Colonic mucosa (tissue), 4 donors: ENCODE data around the gene ENG. TPM values are rescaled to one million over a fixed set of nuclear protein-coding genes. Genes with fewer than 3 reads are reported as not detected.
A peak's percentile ranks its signal among the peaks of the same experiment; 100 is the strongest.

Experiments
- DNase-seq: peaks from one replicate; pipeline ENCODE4 v3.0.0-alpha.2; 2020
- H3K27ac ChIP-seq: fragments of 200-600 bp; one replicate; pipeline ENCODE4 v1.8.0; 2021
- H3K27me3 ChIP-seq: fragments of 200-600 bp; one replicate; pipeline ENCODE4 v1.8.0; 2021
- H3K36me3 ChIP-seq: fragments of 200-600 bp; one replicate; pipeline ENCODE4 v1.8.0; 2021
- H3K4me1 ChIP-seq: fragments of 200-600 bp; one replicate; pipeline ENCODE4 v1.8.0; 2021; ENCODE audit warnings: mild to moderate bottlenecking
- H3K4me3 ChIP-seq: fragments of 200-600 bp; one replicate; pipeline ENCODE4 v1.8.0; 2021
- H3K9ac ChIP-seq, 2 donors: one replicate each; pipeline ENCODE4 v1.7.0; 2013; ENCODE audit warnings: control low read depth in 2 of 2, low read depth in 2 of 2, low read length in 2 of 2
- H3K9me3 ChIP-seq: fragments of 200-600 bp; one replicate; pipeline ENCODE4 v1.8.0; 2021
- intact Hi-C: fragments of 100-400 bp; cut with DNase I; formaldehyde crosslinking; loops from one replicate; pipeline ENCODE4 v1.14.1; 2022
- total RNA-seq, 2 donors: library from RNA; stranded (reverse); fragmentation: NEBNext Ultra II Directional in 1 of 2; extraction: Animal tissue kit (Norgen Biotek cat#: 25700) in 1 of 2; gene quantifications; one replicate each; pipeline ENCODE4 v1.2.1, GENCODE V29; 2021
- TF ChIP-seq, protein P1 (sequence below): fragments of 200-600 bp; IDR thresholded peaks from one replicate; pipeline ENCODE4 v1.8.0; 2022; ENCODE audit warnings: antibody characterized with exemption, mild to moderate bottlenecking
- donor health status: healthy.
- donor health status: DM: no; HTN: no; CAD: no.
- donor health status: DM: no; HTN: no; CAD: no.

Gene ENG
- total RNA-seq, 2 donors from 2014 or later: 15.4 to 34.5 TPM

DNA sequence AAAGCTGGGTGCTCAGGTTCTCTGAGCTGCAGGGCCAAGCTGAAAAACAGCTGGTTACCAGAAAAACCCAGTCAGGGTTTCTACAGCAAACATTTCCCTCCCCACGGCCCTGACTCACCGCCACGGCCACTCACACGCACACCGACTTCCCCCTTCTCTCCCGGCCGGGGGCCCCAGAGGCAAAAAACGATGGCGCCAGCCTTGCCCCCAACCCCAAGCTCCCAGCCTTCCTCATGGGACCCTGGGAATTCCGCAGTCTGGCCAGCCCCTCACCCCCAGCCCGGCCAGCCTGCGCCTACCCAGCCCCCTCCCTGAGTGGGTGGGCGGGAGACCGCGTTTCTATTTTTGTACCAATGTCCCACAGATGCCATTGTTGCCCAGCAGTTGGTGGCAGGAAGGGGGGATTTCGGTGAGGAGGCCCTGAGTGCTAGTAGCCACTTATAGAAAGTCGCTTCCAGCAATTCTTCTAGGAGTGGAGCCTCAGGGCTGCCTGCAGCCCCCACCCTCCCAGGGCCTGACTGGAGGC lies 18.4 kb downstream of the ENG start:
- Histone ChIP-seq H3K27ac (peak overlapping the region; percentile 80), H3K4me1 (no peaks in the 10 kb centered on the region), H3K27me3 (no peaks in the 10 kb centered on the region), H3K9ac (peak overlapping the region; percentile 44 to 51), H3K4me3 (no peak overlapping the region), H3K9me3 (no peaks in the 10 kb centered on the region), H3K36me3 (no peaks in the 10 kb centered on the region)
- DNase-seq: no peak
- intact Hi-C loops: no loop called here
- TF ChIP-seq, protein P1, sequence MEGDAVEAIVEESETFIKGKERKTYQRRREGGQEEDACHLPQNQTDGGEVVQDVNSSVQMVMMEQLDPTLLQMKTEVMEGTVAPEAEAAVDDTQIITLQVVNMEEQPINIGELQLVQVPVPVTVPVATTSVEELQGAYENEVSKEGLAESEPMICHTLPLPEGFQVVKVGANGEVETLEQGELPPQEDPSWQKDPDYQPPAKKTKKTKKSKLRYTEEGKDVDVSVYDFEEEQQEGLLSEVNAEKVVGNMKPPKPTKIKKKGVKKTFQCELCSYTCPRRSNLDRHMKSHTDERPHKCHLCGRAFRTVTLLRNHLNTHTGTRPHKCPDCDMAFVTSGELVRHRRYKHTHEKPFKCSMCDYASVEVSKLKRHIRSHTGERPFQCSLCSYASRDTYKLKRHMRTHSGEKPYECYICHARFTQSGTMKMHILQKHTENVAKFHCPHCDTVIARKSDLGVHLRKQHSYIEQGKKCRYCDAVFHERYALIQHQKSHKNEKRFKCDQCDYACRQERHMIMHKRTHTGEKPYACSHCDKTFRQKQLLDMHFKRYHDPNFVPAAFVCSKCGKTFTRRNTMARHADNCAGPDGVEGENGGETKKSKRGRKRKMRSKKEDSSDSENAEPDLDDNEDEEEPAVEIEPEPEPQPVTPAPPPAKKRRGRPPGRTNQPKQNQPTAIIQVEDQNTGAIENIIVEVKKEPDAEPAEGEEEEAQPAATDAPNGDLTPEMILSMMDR: no peak

DNA sequence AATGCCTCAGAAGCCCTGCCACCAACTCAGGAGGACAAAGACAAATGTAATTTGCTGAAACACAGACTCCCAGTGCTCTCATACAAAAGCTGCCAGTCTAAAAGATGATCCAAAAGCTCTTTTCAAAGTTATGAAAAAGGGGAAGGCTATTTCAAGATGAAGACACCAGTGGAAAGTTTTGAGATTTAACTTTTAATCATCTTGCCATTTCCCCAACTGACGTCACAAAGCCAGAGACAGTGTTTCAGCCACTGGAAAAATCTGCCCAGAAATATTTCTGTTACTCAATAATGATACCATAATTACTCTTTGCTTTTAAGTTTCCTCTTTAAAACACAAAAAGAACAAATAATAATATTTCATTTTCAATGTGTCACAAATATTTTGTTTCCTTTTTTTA lies 20.9 kb downstream of the ENG start:
- H3K4me1 ChIP-seq: no peaks in the 10 kb centered on the region
- no peak for DNase-seq
- no peak overlapping the region for H3K9ac ChIP-seq
- H3K9me3 ChIP-seq: no peaks in the 10 kb centered on the region
- no peaks in the 10 kb centered on the region for H3K27me3 ChIP-seq
- H3K27ac ChIP-seq: peak overlapping the region; percentile 80
- intact Hi-C loops: no loop called here
- no peaks in the 10 kb centered on the region for H3K36me3 ChIP-seq
- TF ChIP-seq, protein P1: no peak
- no peak overlapping the region for H3K4me3 ChIP-seq

DNA sequence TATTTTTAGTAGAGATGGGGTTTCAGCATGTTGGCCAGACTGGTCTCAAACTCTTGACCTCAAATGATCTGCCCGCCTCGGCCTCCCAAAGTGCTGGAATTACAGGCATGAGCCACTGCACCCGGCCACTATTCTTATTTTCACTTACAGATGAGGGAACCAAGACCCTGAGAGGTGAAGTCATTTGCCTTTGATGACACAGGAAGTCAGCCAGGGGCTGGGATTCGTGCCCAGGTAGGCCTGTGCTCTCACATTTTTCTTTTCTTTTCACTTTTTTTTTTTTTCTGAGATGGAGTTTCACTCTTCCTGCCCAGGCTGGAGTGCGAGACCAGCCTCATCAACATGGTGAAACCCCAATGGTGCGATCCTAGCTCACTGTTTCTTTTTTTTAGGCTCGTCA lies 22.2 kb downstream of the ENG start:
- no peaks in the 10 kb centered on the region for H3K4me1 ChIP-seq
- no peak overlapping the region for H3K27ac ChIP-seq

DNA sequence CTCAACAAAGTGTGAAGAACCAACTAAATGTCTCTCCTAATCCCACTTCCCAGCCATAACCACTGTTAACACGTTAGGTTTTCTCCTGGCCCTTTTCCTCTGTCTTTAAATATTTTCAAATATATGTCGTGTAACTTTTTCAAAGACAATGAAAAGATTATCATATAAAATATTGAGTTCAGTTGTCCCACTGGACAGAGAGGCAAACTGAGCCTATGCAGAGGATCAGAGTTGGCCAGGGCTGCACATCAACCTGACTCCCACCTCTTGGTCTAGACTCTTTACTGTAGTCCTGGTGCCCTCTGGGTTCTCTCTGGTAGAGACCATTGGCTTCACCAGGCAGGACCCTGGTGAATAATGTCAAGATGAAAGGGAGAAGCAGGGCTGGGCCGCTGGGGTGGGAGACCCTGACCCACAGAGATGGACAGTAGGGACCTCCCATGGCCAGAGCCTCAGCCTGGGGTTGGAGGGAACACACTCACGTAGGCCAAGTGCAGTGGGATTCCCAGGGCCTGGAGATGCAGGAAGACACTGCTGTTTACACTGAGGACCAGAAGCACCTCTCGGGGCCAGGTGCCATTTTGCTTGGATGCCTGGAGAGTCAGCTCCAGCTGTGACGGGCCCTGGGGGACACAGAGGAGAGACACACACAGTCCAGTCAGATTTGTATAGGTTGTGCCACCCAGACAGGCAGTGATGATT lies 25.1 kb downstream of the ENG start:
- H3K27me3 ChIP-seq: no peaks in the 10 kb centered on the region
- DNase-seq: no peak
- intact Hi-C loops: no loop called here
- peak overlapping the region; percentile 66 for H3K27ac ChIP-seq
- H3K9ac ChIP-seq: no peak overlapping the region
- no peak overlapping the region for H3K4me3 ChIP-seq
- H3K9me3 ChIP-seq: no peaks in the 10 kb centered on the region
- no peaks in the 10 kb centered on the region for H3K36me3 ChIP-seq
- no peaks in the 10 kb centered on the region for H3K4me1 ChIP-seq
- TF ChIP-seq, protein P1: no peak

More for the DNA sequence above, 22.2 kb downstream of the ENG start:
- H3K4me3 ChIP-seq: no peak overlapping the region
- no peak overlapping the region for H3K9ac ChIP-seq
- H3K36me3 ChIP-seq: no peaks in the 10 kb centered on the region
- no peaks in the 10 kb centered on the region for H3K9me3 ChIP-seq
- intact Hi-C loops: no loop called here
- H3K27me3 ChIP-seq: no peaks in the 10 kb centered on the region
- DNase-seq: no peak
- TF ChIP-seq, protein P1: no peak

DNA sequence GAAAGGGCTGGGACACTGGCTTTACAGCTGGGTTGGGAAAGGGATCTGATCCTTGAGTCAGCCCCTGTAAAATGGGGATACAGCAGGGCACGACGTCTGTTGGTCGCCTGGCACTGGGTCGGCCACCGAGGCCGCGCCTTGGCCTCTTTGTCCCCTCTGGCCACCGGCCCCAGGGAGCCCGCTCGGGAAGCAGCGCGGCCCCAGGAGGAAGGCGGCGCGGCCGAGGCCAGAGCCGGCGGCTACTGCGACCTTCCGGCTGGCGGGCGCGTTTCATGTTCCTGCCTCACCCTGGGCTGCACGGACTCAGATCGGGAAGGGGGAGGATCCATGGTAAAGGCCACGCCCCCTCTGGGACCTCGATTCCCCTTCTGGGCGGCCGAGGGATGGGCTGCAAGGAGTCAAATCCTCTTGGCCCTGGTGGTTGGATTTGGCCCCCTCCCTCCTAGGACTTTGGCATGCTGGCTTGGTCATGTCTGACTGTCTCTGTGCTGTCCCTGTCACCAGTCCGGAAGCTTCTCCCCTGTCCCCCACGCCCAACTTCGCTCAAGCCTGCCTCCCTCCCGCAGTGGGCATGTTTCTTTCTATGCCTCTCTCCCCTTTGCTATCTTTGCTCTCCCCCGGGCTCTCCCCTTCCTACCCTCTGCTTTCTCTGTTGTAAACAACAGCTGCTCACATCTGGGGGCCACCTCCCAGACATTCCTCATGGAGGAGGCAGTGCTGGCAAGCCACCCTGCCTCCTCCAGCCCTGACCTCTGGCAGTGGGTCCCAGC lies 26.0 kb downstream of the ENG start:
- intact Hi-C loops: no loop called here
- Histone ChIP-seq H3K9ac (peak overlapping the region; percentile 33 to 73), H3K36me3 (no peaks in the 10 kb centered on the region), H3K9me3 (no peaks in the 10 kb centered on the region), H3K4me3 (peak overlapping the region; percentile 9), H3K27ac (peak overlapping the region; percentile 66), H3K4me1 (no peaks in the 10 kb centered on the region), H3K27me3 (no peaks in the 10 kb centered on the region)
- TF ChIP-seq, protein P1: no peak
- DNase-seq: peak; percentile 87
